GM19438 (cell line): Measurements from ENCODE around the gene FLVCR2.
A peak's percentile ranks its signal among the peaks of the same experiment; 100 is the strongest.
"Not testable (repeated sequence)": the region's sequence is repeated elsewhere in the genome, so short reads cannot be mapped to it uniquely, and the experiment has no call there.

Source experiments
- ATAC-seq: cut with Tn5 transposase; IDR thresholded peaks from one replicate; pipeline ENCODE4 v1.9.1; 2021; ENCODE audit warnings: low read depth; ENCODE audit not compliant: unreplicated experiment

The FLVCR2 gene

DNA sequence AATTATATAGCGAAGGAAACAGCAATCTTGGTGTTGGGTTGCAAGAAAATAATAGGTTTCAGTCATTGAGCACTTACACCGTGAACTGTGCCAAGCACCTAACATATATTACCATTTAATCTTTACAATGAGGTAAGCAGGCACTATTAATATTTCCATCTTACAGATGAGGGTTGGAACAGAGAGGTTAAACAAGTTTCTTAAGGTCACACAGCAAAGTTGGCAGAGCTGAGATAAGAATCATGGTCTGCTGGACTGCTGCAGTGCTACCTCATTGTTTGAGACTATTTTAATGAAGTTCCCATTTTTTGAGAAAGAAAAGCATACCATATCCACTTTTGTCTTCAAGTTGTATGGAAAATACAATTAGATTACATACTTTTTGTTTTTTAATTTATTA lies 80.5 kb downstream of the FLVCR2 start:
- ATAC-seq: no peak

DNA sequence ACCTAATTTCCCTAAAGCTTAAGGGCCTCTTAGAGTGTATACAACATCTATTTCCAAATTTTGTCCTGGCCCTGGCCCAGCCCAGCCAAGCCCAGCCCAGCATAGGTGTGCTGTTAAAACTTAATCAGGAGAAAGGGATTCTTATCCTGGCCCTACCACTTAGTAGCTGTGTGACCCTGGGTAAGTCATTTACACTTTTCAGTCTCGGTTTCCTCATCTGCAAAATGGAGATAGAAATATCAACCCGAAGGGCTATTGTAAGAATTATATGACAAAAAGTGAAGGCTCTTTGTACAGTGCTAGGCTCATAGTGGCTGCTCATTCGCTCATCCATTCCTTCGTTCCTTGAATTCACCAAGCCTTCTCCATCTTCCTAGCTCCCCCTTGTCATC lies 81.8 kb downstream of the FLVCR2 start:
- no peak for ATAC-seq

GRCh38 chr14:75660630-75661498 lies 82.4 kb downstream of the FLVCR2 start, which contains the start of the genes ERG28 and TTLL5:
Gene ERG28 (minus strand): TSS chr14:75660876. CDS start chr14:75657502, 3,374 bp downstream.
Gene TTLL5 (plus strand): TSS chr14:75661246. CDS start chr14:75663150, 1,904 bp downstream.
- peak; percentile 98 for ATAC-seq

DNA sequence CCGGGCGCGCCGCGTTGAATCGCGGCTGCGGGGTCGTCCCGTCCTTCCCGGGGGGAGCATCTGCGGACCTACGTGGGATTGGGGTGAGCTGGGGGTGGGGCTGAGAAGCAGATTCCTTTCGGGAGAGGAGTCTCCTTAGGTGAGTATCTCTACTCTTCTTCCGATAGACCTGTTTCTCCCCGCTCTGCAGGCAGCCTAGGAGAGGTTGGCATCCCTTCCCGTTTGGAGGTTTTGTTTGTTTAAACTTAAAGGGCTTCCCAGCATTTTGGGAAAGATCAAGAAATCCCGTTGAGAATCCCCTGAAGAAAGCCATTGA lies 83.0 kb downstream of the FLVCR2 start:
- ATAC-seq: no peak

DNA sequence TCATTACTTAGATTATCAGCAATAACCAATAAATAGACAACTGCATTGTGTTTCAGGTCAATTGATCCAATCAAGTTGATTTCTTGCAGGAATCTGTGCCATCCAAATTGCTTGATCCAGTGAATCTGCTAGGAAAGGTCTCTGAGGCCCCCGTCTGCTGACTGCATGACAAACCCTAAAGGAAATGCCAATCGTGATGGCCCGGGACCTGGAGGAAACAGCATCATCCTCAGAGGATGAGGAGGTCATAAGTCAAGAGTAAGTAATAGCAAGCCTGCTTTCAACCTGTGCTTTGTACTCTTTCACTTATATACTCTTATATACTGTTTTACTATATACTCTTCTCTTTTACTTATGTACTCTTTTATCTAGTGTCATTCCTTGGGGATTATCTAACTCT lies 84.5 kb downstream of the FLVCR2 start:
- no peak for ATAC-seq

DNA sequence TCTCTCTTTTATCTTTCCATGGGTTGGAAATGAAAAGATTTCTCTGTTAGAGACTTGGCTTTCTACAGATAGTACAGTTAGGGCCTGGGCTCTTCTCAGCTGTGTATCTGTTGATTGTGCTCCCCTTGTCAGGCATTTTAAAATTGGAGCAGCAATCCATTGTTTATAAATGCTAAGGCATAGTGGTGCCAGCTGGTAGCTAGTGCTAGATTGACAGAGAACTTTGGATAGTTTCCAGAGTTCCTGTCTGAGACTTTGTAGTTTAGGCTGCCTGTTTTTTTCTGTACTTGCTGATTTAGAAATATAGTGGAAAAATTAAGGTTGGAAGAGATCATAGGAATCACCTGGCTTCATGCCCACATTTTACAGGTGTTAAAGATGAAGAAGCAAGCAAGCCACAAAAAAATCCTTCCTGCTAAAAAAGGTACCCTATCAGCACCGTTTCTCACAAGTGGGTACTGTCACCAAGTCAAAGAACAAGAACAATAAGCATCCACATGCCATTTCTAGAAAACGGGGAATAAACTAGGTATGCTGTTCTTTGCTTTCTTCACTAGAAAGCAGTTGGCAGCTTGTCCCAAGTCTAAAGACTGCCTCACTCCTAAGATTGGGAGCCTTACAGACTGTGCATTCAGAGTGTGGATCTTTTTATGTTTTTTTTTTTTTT lies 88.8 kb downstream of the FLVCR2 start:
- ATAC-seq: no peak

- no peak for ATAC-seq
These were observed 94.3 kb downstream of the FLVCR2 start for GRCh38 chr14:75672605-75673192.

DNA sequence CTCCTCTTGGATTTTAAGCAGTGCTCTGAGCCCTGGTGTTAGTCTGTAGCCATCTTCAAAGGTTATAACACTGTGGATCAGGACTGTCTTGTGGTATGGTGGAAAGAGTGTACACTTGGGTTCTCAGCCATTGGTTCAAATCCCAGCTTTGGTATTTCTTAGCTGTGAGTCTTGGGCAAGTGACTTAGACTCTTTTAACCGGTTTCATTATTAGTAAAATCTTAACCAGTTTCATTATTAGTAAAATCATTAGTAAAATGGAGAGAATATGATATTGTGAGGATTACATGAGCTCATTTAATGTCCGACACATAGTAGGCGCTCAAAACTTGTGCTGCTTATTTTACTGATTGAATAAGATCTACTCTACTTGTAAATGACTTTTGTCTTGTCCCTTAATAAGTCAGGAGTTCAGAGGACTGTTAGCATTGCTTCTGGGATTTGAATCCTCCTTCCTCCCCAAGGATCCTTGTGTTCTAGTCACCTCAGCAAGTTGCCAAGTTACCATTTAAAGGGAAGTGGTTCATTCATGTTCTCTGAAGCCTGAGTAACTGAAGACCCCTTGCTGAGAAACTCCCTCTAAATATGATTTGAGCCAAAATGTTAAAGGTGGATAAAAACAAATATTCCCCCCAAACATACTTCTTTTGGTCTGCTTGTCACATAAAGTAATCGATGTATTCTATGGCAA lies 95.1 kb downstream of the FLVCR2 start:
- no peak for ATAC-seq

- no peak for ATAC-seq
These were observed 97.0 kb downstream of the FLVCR2 start for GRCh38 chr14:75675265-75675960.

DNA sequence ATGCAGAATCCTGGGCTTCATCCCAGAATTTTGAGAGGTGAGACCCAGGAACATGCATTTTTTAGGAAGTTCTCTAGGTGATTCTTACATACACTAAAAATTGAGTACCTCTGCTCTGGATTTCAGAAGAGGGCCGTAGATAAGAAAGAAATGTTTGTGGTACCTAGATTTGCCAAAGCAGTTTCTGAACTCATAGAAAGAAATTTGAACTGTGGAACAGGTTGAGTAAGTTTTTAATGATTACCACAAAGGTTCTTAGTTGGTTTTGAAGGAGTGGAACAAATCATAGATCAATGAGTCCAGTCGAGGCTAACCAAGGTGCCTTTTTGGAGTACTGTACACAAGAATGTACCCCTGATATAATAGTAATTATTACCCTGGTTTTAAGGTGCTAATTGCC lies 107.5 kb downstream of the FLVCR2 start:
- ATAC-seq: no peak

- no peak for ATAC-seq
These were observed 110.6 kb downstream of the FLVCR2 start for GRCh38 chr14:75689012-75689411.

GRCh38 chr14:75690010-75690409 lies 111.6 kb downstream of the FLVCR2 start:
- no peak for ATAC-seq

GRCh38 chr14:75695025-75695424 lies 116.6 kb downstream of the FLVCR2 start:
- not testable (repeated sequence) for ATAC-seq

DNA sequence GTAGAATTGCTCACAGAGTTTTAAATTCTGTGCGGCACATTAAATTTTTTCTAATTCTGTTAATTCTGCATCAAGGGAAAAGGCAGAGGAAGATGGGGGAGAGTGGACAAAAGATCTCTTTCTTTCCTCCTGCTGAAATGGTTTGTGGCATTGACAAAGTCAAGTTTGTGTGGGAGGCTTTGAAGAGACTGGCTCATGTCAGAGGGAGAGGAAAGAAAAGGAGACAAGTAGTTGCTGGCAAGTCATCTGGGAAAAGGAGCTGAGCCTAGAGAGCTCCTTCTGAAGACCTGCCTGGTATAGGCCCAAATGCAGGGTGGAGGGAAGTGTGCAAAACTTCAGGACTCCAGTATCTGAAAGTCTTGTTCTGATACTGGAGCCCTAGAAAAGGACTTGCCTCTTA lies 119.0 kb downstream of the FLVCR2 start:
- ATAC-seq: no peak
